ENCODE data around the gene PAX1.

DNA sequence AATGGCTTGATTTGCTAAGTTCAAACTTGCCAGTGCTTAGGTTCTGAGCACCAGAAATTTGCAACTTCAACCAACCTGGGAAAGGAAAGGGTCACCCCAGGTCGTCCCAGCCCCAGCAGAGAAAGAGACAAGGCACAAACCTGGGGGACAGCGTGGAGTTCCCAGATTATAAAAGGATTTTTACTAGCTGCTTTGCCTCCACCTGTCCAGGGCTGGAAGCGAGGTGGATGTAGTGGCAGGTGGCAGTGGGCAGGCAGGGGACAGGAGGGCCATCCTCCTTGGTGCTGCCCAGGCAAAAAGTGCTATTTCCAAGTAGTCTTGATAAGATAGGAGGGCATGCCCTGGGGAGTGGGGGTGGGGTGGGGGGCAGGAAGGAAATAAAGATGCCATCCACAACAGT, 4.9 kb downstream of the PAX1 start:
- no peak for TF ChIP-seq POLR2A (IDR thresholded peaks at IDR 0.05)
- TF ChIP-seq, protein P1, sequence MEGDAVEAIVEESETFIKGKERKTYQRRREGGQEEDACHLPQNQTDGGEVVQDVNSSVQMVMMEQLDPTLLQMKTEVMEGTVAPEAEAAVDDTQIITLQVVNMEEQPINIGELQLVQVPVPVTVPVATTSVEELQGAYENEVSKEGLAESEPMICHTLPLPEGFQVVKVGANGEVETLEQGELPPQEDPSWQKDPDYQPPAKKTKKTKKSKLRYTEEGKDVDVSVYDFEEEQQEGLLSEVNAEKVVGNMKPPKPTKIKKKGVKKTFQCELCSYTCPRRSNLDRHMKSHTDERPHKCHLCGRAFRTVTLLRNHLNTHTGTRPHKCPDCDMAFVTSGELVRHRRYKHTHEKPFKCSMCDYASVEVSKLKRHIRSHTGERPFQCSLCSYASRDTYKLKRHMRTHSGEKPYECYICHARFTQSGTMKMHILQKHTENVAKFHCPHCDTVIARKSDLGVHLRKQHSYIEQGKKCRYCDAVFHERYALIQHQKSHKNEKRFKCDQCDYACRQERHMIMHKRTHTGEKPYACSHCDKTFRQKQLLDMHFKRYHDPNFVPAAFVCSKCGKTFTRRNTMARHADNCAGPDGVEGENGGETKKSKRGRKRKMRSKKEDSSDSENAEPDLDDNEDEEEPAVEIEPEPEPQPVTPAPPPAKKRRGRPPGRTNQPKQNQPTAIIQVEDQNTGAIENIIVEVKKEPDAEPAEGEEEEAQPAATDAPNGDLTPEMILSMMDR (IDR thresholded peaks at IDR 0.05) = no peak

All from suprapubic skin (tissue), 3 donors.